Breast epithelium (tissue), 4 donors: ENCODE measurements around the gene ANKRD11. TPM values are rescaled to one million over a fixed set of nuclear protein-coding genes. Genes with fewer than 3 reads are reported as not detected.

ENCODE experiments used
- DNase-seq, 2 donors: peaks; one replicate each; pipeline ENCODE4 v3.0.0-alpha.2; 2019; ENCODE audit warnings: low spot score in 2 of 2
- H3K27ac ChIP-seq, 2 donors: fragments of 200-600 bp; sonication (generic) in 1 of 2; one replicate each; pipeline ENCODE4 v1.5.1; 2016 to 2019; ENCODE audit warnings: mild to moderate bottlenecking in 1 of 2
- H3K27me3 ChIP-seq, 2 donors: fragments of 200-600 bp; sonication (generic) in 1 of 2; one replicate each; pipeline versions ENCODE4 v1.5.1 to v1.6.0; 2017 to 2019; ENCODE audit warnings: control low read depth in 1 of 2, mild to moderate bottlenecking in 1 of 2
- H3K36me3 ChIP-seq: fragments of 200-600 bp; one replicate; pipeline ENCODE4 v1.5.1; 2019
- H3K4me1 ChIP-seq, 2 donors: fragments of 200-600 bp; sonication (generic); one replicate each; pipeline ENCODE4 v1.5.1; 2016 to 2019; ENCODE audit warnings: control low read depth in 1 of 2
- H3K4me3 ChIP-seq, 3 donors: fragments of 200-600 bp; sonication (generic); 1 replicate in 2 of 3; 2 replicates in 1 of 3; pipeline ENCODE4 v1.5.1; 2016 to 2019; ENCODE audit warnings: mild to moderate bottlenecking in 3 of 3, moderate library complexity in 2 of 3
- H3K9me3 ChIP-seq, 2 donors: fragments of 200-600 bp; sonication (generic) in 1 of 2; one replicate each; pipeline ENCODE4 v1.5.1; 2016 to 2019; ENCODE audit warnings: control low read depth in 1 of 2
- CTCF ChIP-seq, 3 donors: fragments of 450-650 bp; IDR thresholded peaks; one replicate each; pipeline ENCODE4 v1.5.1; 2016 to 2017; ENCODE audit warnings: antibody characterized with exemption in 3 of 3, mild to moderate bottlenecking in 3 of 3, moderate library complexity in 3 of 3
- POLR2A ChIP-seq: fragments of 450-650 bp; IDR thresholded peaks from one replicate; pipeline ENCODE4 v1.6.1; 2016; ENCODE audit warnings: antibody characterized with exemption, mild to moderate bottlenecking, moderate library complexity
- POLR2AphosphoS5 ChIP-seq, 3 donors: sonication (generic); formaldehyde crosslinking; IDR thresholded peaks; one replicate each; pipeline ENCODE4 v1.6.1; 2017; ENCODE audit warnings: antibody characterized with exemption in 3 of 3
- intact Hi-C: fragments of 100-400 bp; cut with DNase I; formaldehyde crosslinking; loops from one replicate; pipeline ENCODE4 v1.15.1; 2023; ENCODE audit warnings: low total_unique reads
- total RNA-seq, 3 donors: library from RNA; depleted of rRNA; stranded (reverse); fragments of >200 nt; gene quantifications; one replicate each; pipeline ENCODE4 v1.1.0, GENCODE V29; 2016

The ANKRD11 gene
- total RNA-seq, 3 donors from 2014 or later, result 64.0 to 79.0 (median 69.2) TPM

DNA sequence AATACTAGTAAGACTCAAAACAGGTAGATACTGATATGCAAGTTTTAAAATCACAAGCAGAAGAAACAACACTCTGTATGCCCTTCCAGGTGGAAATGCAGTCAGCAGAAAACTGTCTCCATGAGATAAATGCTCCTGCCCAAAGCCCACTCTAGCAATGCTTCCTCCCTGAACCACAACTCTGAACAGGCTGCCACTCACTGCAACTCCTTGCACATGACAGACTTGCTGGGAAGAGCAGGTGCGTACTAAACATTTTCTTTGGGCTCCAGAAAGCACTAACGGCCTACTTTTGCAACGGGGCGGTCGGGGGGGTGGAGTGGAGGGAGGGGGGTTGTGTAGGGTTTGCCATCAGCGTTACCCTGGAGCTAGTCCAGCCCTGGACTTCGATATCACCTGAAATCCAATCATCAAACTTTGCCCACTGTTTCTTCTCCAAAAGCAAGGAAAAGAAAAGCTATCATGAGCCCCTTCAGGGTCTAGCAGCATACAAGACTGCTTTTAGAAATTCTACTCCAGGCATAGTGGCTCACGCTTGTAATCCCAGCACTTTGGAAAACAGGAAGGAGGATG lies 46.1 kb downstream of the ANKRD11 start:
- H3K4me3 ChIP-seq, result no peak overlapping the region

GRCh38 chr16:89443727-89444084 lies 46.7 kb downstream of the ANKRD11 start:
- no peaks in the 10 kb centered on the region for H3K27me3 ChIP-seq
- peaks cover 5 to 26% of the 10 kb centered on the region in 2 donors for H3K4me1 ChIP-seq
- H3K9me3 ChIP-seq, result no peaks in the 10 kb centered on the region
- DNase-seq, result peak; percentile 23 to 58
- no peak overlapping the region for H3K4me3 ChIP-seq
- H3K36me3 ChIP-seq, result no peaks in the 10 kb centered on the region
- intact Hi-C loops, result no loop called here
- TF ChIP-seq CTCF (IDR thresholded peaks at IDR 0.05) (no peak), POLR2A (no peak)
- no peak overlapping the region for H3K27ac ChIP-seq

More for the DNA sequence above, 46.1 kb downstream of the ANKRD11 start:
- H3K9me3 ChIP-seq, result no peaks in the 10 kb centered on the region
- no peaks in the 10 kb centered on the region for H3K27me3 ChIP-seq
- DNase-seq, result no peak
- peak overlapping the region in 1 of 2 donors; percentile 30 for H3K27ac ChIP-seq
- no peaks in the 10 kb centered on the region for H3K36me3 ChIP-seq
- intact Hi-C loops, result no loop called here
- TF ChIP-seq POLR2A (no peak), CTCF (IDR thresholded peaks at IDR 0.05) (no peak), POLR2AphosphoS5 (IDR thresholded peaks at IDR 0.05) (no peak)
- H3K4me1 ChIP-seq, result peaks cover 5 to 26% of the 10 kb centered on the region in 2 donors

DNA sequence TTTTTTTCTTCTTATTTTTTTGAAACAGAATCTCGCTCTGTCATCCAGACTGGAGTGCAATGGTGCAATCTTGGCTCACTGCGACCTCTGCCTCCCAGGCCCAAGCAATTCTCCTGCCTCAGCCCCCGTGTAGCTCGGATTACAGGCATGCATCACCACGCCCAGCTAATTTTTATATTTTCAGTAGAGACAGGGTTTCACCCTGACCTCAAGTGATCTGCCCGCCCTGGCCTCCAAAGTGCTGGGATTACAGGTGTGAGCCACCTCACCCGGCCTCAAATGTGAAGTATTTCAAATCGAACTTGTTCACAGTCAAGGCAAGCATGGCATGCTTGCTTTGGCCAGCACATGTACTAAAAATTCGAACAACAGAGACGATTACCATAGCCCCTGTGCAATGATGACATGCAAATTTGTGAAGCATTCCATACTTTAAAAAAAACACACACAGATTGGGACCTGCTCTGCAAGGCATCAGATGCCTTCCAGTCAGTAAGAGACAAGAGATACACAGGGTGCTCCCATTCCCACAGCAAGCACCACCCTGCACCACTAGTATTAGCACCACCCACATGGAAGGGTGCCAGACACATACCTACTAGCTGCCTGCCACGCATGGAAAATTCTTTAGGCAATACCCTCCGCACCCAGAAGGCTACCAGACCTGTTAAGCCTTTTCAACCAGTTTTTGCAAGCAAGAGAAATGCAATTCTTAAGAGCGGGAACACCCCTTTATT lies 47.2 kb downstream of the ANKRD11 start:
- H3K27me3 ChIP-seq, result no peaks in the 10 kb centered on the region
- intact Hi-C loops, result no loop called here
- H3K4me1 ChIP-seq, result peaks cover 5 to 26% of the 10 kb centered on the region in 2 donors
- H3K4me3 ChIP-seq, result no peak overlapping the region
- TF ChIP-seq POLR2AphosphoS5 (IDR thresholded peaks at IDR 0.05) (no peak), CTCF (IDR thresholded peaks at IDR 0.05) (peak in 1 of 3 donors; percentile 19), POLR2A (no peak)
- no peaks in the 10 kb centered on the region for H3K36me3 ChIP-seq
- peak overlapping the region; percentile 32 to 46 for H3K27ac ChIP-seq
- peak in 1 of 2 donors; percentile 69 for DNase-seq
- H3K9me3 ChIP-seq, result no peaks in the 10 kb centered on the region

- Histone ChIP-seq H3K27me3 (no peaks in the 10 kb centered on the region), H3K27ac (peak overlapping the region; percentile 32 to 46), H3K9me3 (no peaks in the 10 kb centered on the region), H3K36me3 (no peaks in the 10 kb centered on the region), H3K4me1 (peaks cover 5 to 26% of the 10 kb centered on the region in 2 donors), H3K4me3 (peak overlapping the region in 1 of 3 donors; percentile 29)
- intact Hi-C loops, result no loop called here
- TF ChIP-seq POLR2A (no peak), POLR2AphosphoS5 (IDR thresholded peaks at IDR 0.05) (no peak), CTCF (IDR thresholded peaks at IDR 0.05) (no peak)
- DNase-seq, result no peak
Measured at GRCh38 chr16:89442588-89442987, 47.8 kb downstream of the ANKRD11 start.

DNA sequence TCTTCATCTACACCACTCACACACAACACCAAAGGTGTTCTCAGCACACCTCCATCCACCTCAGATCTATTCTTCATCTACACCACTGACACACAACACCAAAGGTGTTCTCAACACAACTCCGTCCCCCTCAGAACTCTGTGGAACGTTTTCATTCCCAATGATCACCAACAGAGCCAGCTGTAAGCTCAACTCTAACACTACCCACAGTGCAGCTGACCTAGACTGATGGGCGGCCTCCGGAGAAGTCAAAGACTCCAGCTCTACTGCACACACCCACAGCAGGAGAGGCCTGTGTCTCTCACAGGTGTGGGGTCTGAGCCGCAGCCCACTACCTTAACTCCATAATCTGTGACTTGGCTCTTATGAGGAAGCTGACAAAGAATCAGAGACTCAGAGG lies 50.7 kb downstream of the ANKRD11 start:
- H3K27me3 ChIP-seq, result no peaks in the 10 kb centered on the region
- intact Hi-C loops, result no loop called here
- no peaks in the 10 kb centered on the region for H3K36me3 ChIP-seq
- H3K4me1 ChIP-seq, result peaks cover 5 to 22% of the 10 kb centered on the region in 2 donors
- TF ChIP-seq POLR2A (no peak), POLR2AphosphoS5 (IDR thresholded peaks at IDR 0.05) (no peak), CTCF (IDR thresholded peaks at IDR 0.05) (no peak)
- no peak overlapping the region for H3K4me3 ChIP-seq
- no peaks in the 10 kb centered on the region for H3K9me3 ChIP-seq
- H3K27ac ChIP-seq, result no peak overlapping the region
- no peak for DNase-seq
